Fibroblast of pulmonary artery (primary cell): ENCODE measurements around the gene RPTOR.

Source experiments
- DNase-seq: peaks from one replicate; pipeline ENCODE4 v3.0.0-alpha.2; 2010; ENCODE audit warnings: low read depth
- H3K4me3 ChIP-seq: replicated peaks from 2 replicates; pipeline ENCODE4 v1.5.1; 2011; ENCODE audit warnings: low read depth, mild to moderate bottlenecking, control low read depth, low read length, moderate library complexity
- CTCF ChIP-seq: IDR thresholded peaks from 2 replicates; pipeline ENCODE4 v1.5.1; 2011; ENCODE audit warnings: mild to moderate bottlenecking, control low read depth, low read length, inconsistent platforms; ENCODE audit errors: missing control alignments

The RPTOR gene

GRCh38 chr17:80829166-80829813 is 284.7 kb downstream of the RPTOR start:
- no peak for TF ChIP-seq CTCF
- H3K4me3 ChIP-seq = no peak overlapping the region
- no peak for DNase-seq

GRCh38 chr17:80830020-80830780 is 285.6 kb downstream of the RPTOR start:
- no peak for TF ChIP-seq CTCF
- DNase-seq = no peak
- no peak overlapping the region for H3K4me3 ChIP-seq

DNA sequence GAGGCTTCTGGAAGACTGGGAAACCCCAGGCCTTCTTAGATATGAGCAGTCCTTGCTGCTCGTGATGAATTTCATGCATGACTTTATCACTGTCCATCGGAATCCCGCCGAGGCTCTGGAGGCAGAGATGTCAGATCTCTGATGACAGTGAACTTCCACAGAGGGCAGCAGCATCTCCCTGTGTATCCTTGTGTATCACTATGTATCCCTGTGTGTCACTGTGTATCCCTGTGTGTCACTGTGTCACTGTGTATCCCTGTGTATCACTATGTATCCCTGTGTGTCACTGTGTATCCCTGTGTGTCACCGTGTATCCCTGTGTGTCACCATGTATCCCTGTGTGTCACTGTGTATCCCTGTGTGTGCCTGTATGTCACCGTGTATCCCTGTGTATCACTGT is 286.9 kb downstream of the RPTOR start:
- no peak overlapping the region for H3K4me3 ChIP-seq
- TF ChIP-seq CTCF = no peak
- DNase-seq = no peak

- H3K4me3 ChIP-seq = no peak overlapping the region
- DNase-seq = peak; percentile 56
- no peak for TF ChIP-seq CTCF
Observed at GRCh38 chr17:80832266-80832676, 287.6 kb downstream of the RPTOR start.

GRCh38 chr17:80832888-80833583 is 288.4 kb downstream of the RPTOR start:
- peak; percentile 97 for DNase-seq
- H3K4me3 ChIP-seq = peak overlapping the region; percentile 58
- no peak for TF ChIP-seq CTCF

DNA sequence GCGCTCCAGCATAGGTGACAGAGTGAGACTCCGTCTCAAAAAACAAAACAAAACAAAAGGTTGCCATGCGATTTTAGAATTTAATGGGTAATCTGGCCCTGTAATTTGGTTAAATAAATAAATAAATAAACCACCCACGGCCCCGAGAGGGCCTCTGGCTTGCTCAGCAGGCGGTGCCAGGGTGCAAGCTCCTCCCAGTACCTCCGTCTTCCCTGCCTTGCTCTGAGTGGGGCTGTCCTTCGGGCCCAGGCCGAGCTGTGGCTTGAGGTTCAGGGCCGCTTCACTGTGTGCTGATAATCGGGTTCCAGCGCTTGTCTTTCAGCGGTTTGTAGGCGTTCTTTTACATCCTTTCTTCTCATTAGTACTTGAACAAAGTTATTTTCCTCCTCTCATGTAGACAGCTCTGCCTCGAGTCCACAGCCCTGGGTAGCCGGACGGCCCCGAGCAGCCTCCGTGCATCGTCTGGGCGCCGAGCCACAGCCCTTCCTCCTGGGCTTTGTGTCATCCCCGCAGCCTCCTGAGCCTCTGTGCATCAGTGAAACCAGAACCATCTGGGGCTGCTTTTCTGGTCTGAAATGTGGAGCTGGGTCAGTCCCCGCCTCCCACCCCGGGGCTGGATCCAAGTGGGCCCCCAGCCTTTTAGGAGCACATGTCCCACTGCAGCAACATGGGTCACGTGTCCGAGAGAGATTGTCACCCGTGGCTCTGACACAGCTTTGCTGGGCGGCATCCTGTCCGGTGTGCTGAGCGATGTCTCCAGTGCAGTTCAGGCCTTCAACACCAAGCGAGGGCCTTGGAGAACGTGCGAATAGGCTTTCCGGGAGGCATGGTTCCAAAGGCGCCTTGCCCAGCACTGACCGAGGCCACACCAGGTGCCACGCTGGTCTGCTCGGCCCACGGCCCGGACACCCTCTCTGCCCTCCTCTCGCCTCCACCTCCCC is 289.6 kb downstream of the RPTOR start:
- peak; percentile 53 for DNase-seq

More for the DNA sequence above, 289.6 kb downstream of the RPTOR start:
- H3K4me3 ChIP-seq = no peak overlapping the region
- no peak for TF ChIP-seq CTCF
